A549 (cell line): ENCODE results near the gene LRRC71.

Experiments
- BHLHE40 ChIP-seq: IDR thresholded peaks from 2 replicates; pipeline ENCODE4 v1.6.1; 2012; ENCODE audit warnings: low read depth, low read length, inconsistent platforms
- CTCF ChIP-seq: fragments of >200 bp; sonication (Bioruptor Twin); formaldehyde crosslinking; IDR thresholded peaks from 3 replicates; pipeline ENCODE4 v1.5.1; 2016
- EP300 ChIP-seq, 2 experiments: fragments of >200 bp; sonication (Bioruptor Twin); formaldehyde crosslinking; IDR thresholded peaks; 2 replicates in 1 of 2; 3 replicates in 1 of 2; pipeline ENCODE4 v1.6.1; 2016 to 2017
- MYC ChIP-seq: IDR thresholded peaks from 2 replicates; pipeline ENCODE4 v1.6.1; 2012; ENCODE audit warnings: mild to moderate bottlenecking, inconsistent platforms, low read length, improper control_type of control experiment, borderline replicate concordance
- ZSCAN20 ChIP-seq: fragments of 250-450 bp; sonication (Bioruptor Pico); IDR thresholded peaks from 2 replicates; pipeline ENCODE4 v1.8.0; 2022; ENCODE audit warnings: mild to moderate bottlenecking, moderate library complexity

- TF ChIP-seq ZSCAN20 (CRISPR knock-in tag) (no peak), BHLHE40 (no peak), MYC (no peak), CTCF (no peak), EP300 (IDR thresholded peaks at IDR 0.05) (no peak)
Measured at GRCh38 chr1:156951371-156951770, 30.9 kb downstream of the LRRC71 start.
